Mucosa of stomach (tissue), 1 donor: ENCODE results near the gene ZBTB21.
"Not testable (repeated sequence)": the region's sequence is repeated elsewhere in the genome, so short reads cannot be mapped to it uniquely, and the experiment has no call there.

Source experiments
- H3K27me3 ChIP-seq: one replicate; pipeline ENCODE4 v1.7.0; 2013; ENCODE audit warnings: mild to moderate bottlenecking, low read length; ENCODE audit not compliant: control insufficient read depth, insufficient read depth
- H3K36me3 ChIP-seq: one replicate; pipeline ENCODE4 v1.7.0; 2013; ENCODE audit warnings: low read length; ENCODE audit not compliant: control insufficient read depth, insufficient read depth
- H3K4me1 ChIP-seq: one replicate; pipeline ENCODE4 v1.7.0; 2013; ENCODE audit warnings: mild to moderate bottlenecking, low read length; ENCODE audit not compliant: control insufficient read depth, insufficient read depth
- H3K4me3 ChIP-seq: one replicate; pipeline ENCODE4 v1.7.0; 2013; ENCODE audit warnings: low read length
- H3K9ac ChIP-seq: one replicate; pipeline ENCODE4 v1.7.0; 2013; ENCODE audit warnings: mild to moderate bottlenecking, low read length, moderate library complexity
- H3K9me3 ChIP-seq: one replicate; pipeline ENCODE4 v1.7.0; 2013; ENCODE audit warnings: mild to moderate bottlenecking, low read length, moderate library complexity; ENCODE audit not compliant: control insufficient read depth
- donor health status: Pancreatic carcinoma.

Gene ZBTB21

GRCh38 chr21:41995577-41995976, 14.6 kb downstream of the ZBTB21 start:
- Histone ChIP-seq H3K4me3 (no peak overlapping the region), H3K27me3 (no peaks in the 10 kb centered on the region), H3K36me3 (peaks cover 5% of the 10 kb centered on the region), H3K9me3 (no peaks in the 10 kb centered on the region), H3K9ac (no peak overlapping the region), H3K4me1 (no peaks in the 10 kb centered on the region)

- not testable (repeated sequence) for H3K27me3 ChIP-seq, H3K4me1 ChIP-seq, H3K4me3 ChIP-seq, H3K9me3 ChIP-seq, H3K9ac ChIP-seq, H3K36me3 ChIP-seq
Measured at GRCh38 chr21:41994613-41995012, 15.5 kb downstream of the ZBTB21 start.

GRCh38 chr21:41993744-41994143, 16.4 kb downstream of the ZBTB21 start:
- Histone ChIP-seq H3K4me3 (no peak overlapping the region), H3K36me3 (peaks cover 5% of the 10 kb centered on the region), H3K4me1 (no peaks in the 10 kb centered on the region), H3K27me3 (no peaks in the 10 kb centered on the region), H3K9ac (no peak overlapping the region), H3K9me3 (no peaks in the 10 kb centered on the region)

- no peaks in the 10 kb centered on the region for H3K4me1 ChIP-seq
- H3K9ac ChIP-seq = no peak overlapping the region
- no peaks in the 10 kb centered on the region for H3K27me3 ChIP-seq
- no peak overlapping the region for H3K4me3 ChIP-seq
- peaks cover 5% of the 10 kb centered on the region for H3K36me3 ChIP-seq
- no peaks in the 10 kb centered on the region for H3K9me3 ChIP-seq
Measured at GRCh38 chr21:41992576-41992975, 17.6 kb downstream of the ZBTB21 start.

- Histone ChIP-seq H3K4me3 (no peak overlapping the region), H3K36me3 (peaks cover 5% of the 10 kb centered on the region), H3K27me3 (no peaks in the 10 kb centered on the region), H3K9me3 (no peaks in the 10 kb centered on the region), H3K4me1 (no peaks in the 10 kb centered on the region), H3K9ac (no peak overlapping the region)
Measured at GRCh38 chr21:41991659-41992058, 18.5 kb downstream of the ZBTB21 start.

GRCh38 chr21:41989698-41990097, 20.5 kb downstream of the ZBTB21 start:
- H3K9ac ChIP-seq = no peak overlapping the region
- no peaks in the 10 kb centered on the region for H3K27me3 ChIP-seq
- H3K9me3 ChIP-seq = no peaks in the 10 kb centered on the region

GRCh38 chr21:41987310-41987709, 22.9 kb downstream of the ZBTB21 start:
- H3K9ac ChIP-seq = no peak overlapping the region
- no peaks in the 10 kb centered on the region for H3K27me3 ChIP-seq
- no peaks in the 10 kb centered on the region for H3K4me1 ChIP-seq
- no peak overlapping the region for H3K4me3 ChIP-seq
- peaks cover 1% of the 10 kb centered on the region for H3K36me3 ChIP-seq
- H3K9me3 ChIP-seq = no peaks in the 10 kb centered on the region

More at GRCh38 chr21:41989698-41990097, 20.5 kb downstream of the ZBTB21 start:
- Histone ChIP-seq H3K36me3 (peaks cover 5% of the 10 kb centered on the region), H3K4me1 (no peaks in the 10 kb centered on the region), H3K4me3 (no peak overlapping the region)

- Histone ChIP-seq H3K36me3 (no peaks in the 10 kb centered on the region), H3K4me3 (no peak overlapping the region), H3K27me3 (no peaks in the 10 kb centered on the region), H3K9ac (no peak overlapping the region), H3K4me1 (no peaks in the 10 kb centered on the region), H3K9me3 (no peaks in the 10 kb centered on the region)
Measured at GRCh38 chr21:41985662-41986416, 24.3 kb downstream of the ZBTB21 start.

GRCh38 chr21:41983229-41983628, 26.9 kb downstream of the ZBTB21 start:
- Histone ChIP-seq H3K4me3 (no peak overlapping the region), H3K9ac (no peak overlapping the region), H3K36me3 (no peaks in the 10 kb centered on the region), H3K27me3 (peaks cover 3% of the 10 kb centered on the region), H3K9me3 (no peaks in the 10 kb centered on the region), H3K4me1 (no peaks in the 10 kb centered on the region)

- Histone ChIP-seq H3K4me3 (no peak overlapping the region), H3K36me3 (no peaks in the 10 kb centered on the region), H3K27me3 (peaks cover 3% of the 10 kb centered on the region), H3K9me3 (no peaks in the 10 kb centered on the region), H3K4me1 (no peaks in the 10 kb centered on the region), H3K9ac (no peak overlapping the region)
Measured at GRCh38 chr21:41980561-41980960, 29.6 kb downstream of the ZBTB21 start.

- Histone ChIP-seq H3K4me3 (no peak overlapping the region), H3K4me1 (no peaks in the 10 kb centered on the region), H3K9ac (no peak overlapping the region), H3K9me3 (no peaks in the 10 kb centered on the region), H3K36me3 (no peaks in the 10 kb centered on the region), H3K27me3 (peaks cover 3% of the 10 kb centered on the region)
Measured at GRCh38 chr21:41979751-41980369, 30.3 kb downstream of the ZBTB21 start.

- Histone ChIP-seq H3K27me3 (peaks cover 3% of the 10 kb centered on the region), H3K9ac (no peak overlapping the region), H3K9me3 (no peaks in the 10 kb centered on the region), H3K4me1 (no peaks in the 10 kb centered on the region), H3K36me3 (no peaks in the 10 kb centered on the region), H3K4me3 (no peak overlapping the region)
Measured at GRCh38 chr21:41979335-41979734, 30.8 kb downstream of the ZBTB21 start.
